GM21717 (cell line): ENCODE results near the gene CAV3.

Experiments
- ATAC-seq: cut with Tn5 transposase; IDR thresholded peaks from one replicate; pipeline ENCODE4 v1.9.1; 2021; ENCODE audit warnings: mild to moderate bottlenecking, moderate library complexity; ENCODE audit not compliant: unreplicated experiment

Gene CAV3

GRCh38 chr3:8734137-8734878 lies 706 bp downstream of the CAV3 start:
- ATAC-seq, result no peak

GRCh38 chr3:8734908-8735307 lies 1.3 kb downstream of the CAV3 start:
- no peak for ATAC-seq

- ATAC-seq, result no peak
These were observed 2.8 kb downstream of the CAV3 start for GRCh38 chr3:8736436-8736835.

GRCh38 chr3:8737301-8737700 lies 3.7 kb downstream of the CAV3 start:
- ATAC-seq, result no peak

- no peak for ATAC-seq
These were observed 4.2 kb downstream of the CAV3 start for GRCh38 chr3:8737823-8738222.

GRCh38 chr3:8738639-8739038 lies 5.0 kb downstream of the CAV3 start:
- no peak for ATAC-seq

GRCh38 chr3:8739757-8740504 lies 6.3 kb downstream of the CAV3 start:
- ATAC-seq, result no peak

GRCh38 chr3:8741581-8742261 lies 8.1 kb downstream of the CAV3 start:
- no peak for ATAC-seq

GRCh38 chr3:8743021-8743601 lies 9.5 kb downstream of the CAV3 start:
- no peak for ATAC-seq

- no peak for ATAC-seq
These were observed 10.3 kb downstream of the CAV3 start for GRCh38 chr3:8743911-8744310.

- no peak for ATAC-seq
These were observed 12.2 kb downstream of the CAV3 start for GRCh38 chr3:8745619-8746370.

- no peak for ATAC-seq
These were observed 13.3 kb downstream of the CAV3 start for GRCh38 chr3:8746780-8747345.

- no peak for ATAC-seq
These were observed 15.7 kb downstream of the CAV3 start for GRCh38 chr3:8749316-8749715.

- ATAC-seq, result no peak
These were observed 19.2 kb downstream of the CAV3 start for GRCh38 chr3:8752832-8753231.

- no peak for ATAC-seq
These were observed 21.5 kb downstream of the CAV3 start for GRCh38 chr3:8755097-8755496.

GRCh38 chr3:8755564-8756237 lies 22.1 kb downstream of the CAV3 start:
- no peak for ATAC-seq

- ATAC-seq, result no peak
These were observed 23.1 kb downstream of the CAV3 start for GRCh38 chr3:8756671-8757070.

- no peak for ATAC-seq
These were observed 24.2 kb downstream of the CAV3 start for GRCh38 chr3:8757551-8758518.
